Adrenal gland (tissue), 12 donors: Measurements from ENCODE around the gene SPAG16. TPM values are rescaled to one million over a fixed set of nuclear protein-coding genes. Genes with fewer than 3 reads are reported as not detected.

Experiments used
- DNase-seq, 7 donors: peaks; one replicate each; pipeline ENCODE4 v3.0.0-alpha.2; 2019 to 2020
- H3K27ac ChIP-seq, 5 donors: fragments of 200-600 bp; sonication (generic) in 4 of 5; 1 replicate in 3 of 5; 2 replicates in 2 of 5; pipeline versions ENCODE4 v1.5.1 to v1.8.0; 2016 to 2020; ENCODE audit warnings: mild to moderate bottlenecking in 1 of 5
- H3K27me3 ChIP-seq: fragments of 200-600 bp; 2 replicates; pipeline ENCODE4 v1.8.0; 2021
- H3K36me3 ChIP-seq, 2 donors: fragments of 200-600 bp; replicated peaks in 1 of 2; 1 replicate in 1 of 2; 2 replicates in 1 of 2; pipeline versions ENCODE4 v1.5.1 to v1.8.0; 2018 to 2022
- H3K4me1 ChIP-seq, 2 donors: fragments of 200-600 bp; replicated peaks in 1 of 2; 1 replicate in 1 of 2; 2 replicates in 1 of 2; pipeline versions ENCODE4 v1.5.1 to v1.8.0; 2018 to 2021
- H3K4me3 ChIP-seq, 4 donors: fragments of 200-600 bp; sonication (generic) in 3 of 4; one replicate each; pipeline ENCODE4 v1.5.1; 2016 to 2018
- H3K9me3 ChIP-seq, 3 donors: fragments of 200-600 bp; sonication (generic) in 1 of 3; replicated peaks in 1 of 3; 1 replicate in 2 of 3; 2 replicates in 1 of 3; pipeline versions ENCODE4 v1.5.1 to v1.8.0; 2016 to 2021
- POLR2A ChIP-seq, 2 donors: fragments of 450-650 bp; IDR thresholded peaks; one replicate each; pipeline ENCODE4 v1.6.1; 2017; ENCODE audit warnings: antibody characterized with exemption in 2 of 2, mild to moderate bottlenecking in 2 of 2, moderate library complexity in 1 of 2
- WGBS, 4 donors: extraction: QIAGEN DNeasy Blood & Tissue Kit in 2 of 4; methylation state at CpG; one replicate each; pipeline versions ENCODE4 v1.1.5 to v1.1.7; 2013 to 2017; 5-methylcytosine and 5-hydroxymethylcytosine counted together
- intact Hi-C, 2 donors: fragments of 100-400 bp; cut with DNase I; formaldehyde crosslinking; loops; one replicate each; pipeline versions ENCODE4 v1.14.1 to v1.15.0; 2022 to 2023
- polyA plus RNA-seq, 3 donors: library from polyadenylated mRNA; stranded (reverse); fragments of 200-250 nt in 2 of 3; fragments of 350-450 nt in 1 of 3; fragmentation: Illumina TruSeq in 1 of 3; extraction: RNeasy Lipid Tissue Mini Kit (QIAGEN cat#74804) in 1 of 3; gene quantifications; one replicate each; pipeline ENCODE4 v1.2.3, GENCODE V29; 2013 to 2014
- total RNA-seq, 9 donors: library from RNA; depleted of rRNA in 4 of 9; stranded (reverse); fragments of >200 nt in 4 of 9; fragments of 120-200 nt in 1 of 9; fragmentation: NEBNext Ultra II Directional in 1 of 9; extraction: Animal tissue kit (Norgen Biotek cat#: 25700) in 1 of 9; gene quantifications; one replicate each; pipeline versions ENCODE4 v1.1.0 to v1.2.4, GENCODE V29; 2013 to 2023
- TF ChIP-seq, protein P1 (sequence below), 6 experiments: fragments of 450-650 bp in 4 of 6; fragments of 200-600 bp in 2 of 6; sonication (generic) in 1 of 6; IDR thresholded peaks; 1 replicate in 5 of 6; 2 replicates in 1 of 6; pipeline versions ENCODE4 v1.5.1 to v1.8.0; 2016 to 2021; ENCODE audit warnings: antibody characterized with exemption in 6 of 6, mild to moderate bottlenecking in 2 of 6, moderate library complexity in 1 of 6
- donor health status: healthy with polysubstance abuse.
- donor health status: Bipolar disorder and iron deficiency.
- donor health status: DM: yes; HTN: yes; CAD: no.
- donor health status: DM: no; HTN: no; CAD: no.
- donor health status: DM: no; HTN: no; CAD: no.
- donor health status: DM: yes; HTN: yes; CAD: no.

The SPAG16 gene
- total and polyA plus RNA-seq, 12 donors, result 12.4 to 45.3 (median 21.8) TPM

DNA sequence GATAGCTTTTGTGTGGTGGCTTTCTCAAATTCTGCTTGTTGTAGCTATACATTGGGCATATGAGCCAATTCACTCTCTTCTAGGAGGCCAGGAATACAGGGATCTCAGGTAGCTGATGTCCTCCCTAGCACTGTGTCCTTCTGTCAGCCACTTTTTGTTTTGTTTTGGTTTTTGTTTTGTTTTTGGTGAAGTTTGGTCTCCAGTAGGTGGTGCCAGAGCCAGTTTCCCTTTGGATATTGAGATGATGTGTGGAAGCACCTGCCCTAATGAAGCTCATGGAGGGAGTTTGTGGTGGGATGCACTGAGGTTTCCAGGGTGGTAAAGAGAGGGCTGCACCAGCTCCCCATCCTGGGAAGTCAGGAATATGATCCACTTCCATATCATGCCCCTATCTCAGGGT is 1026.1 kb downstream of the SPAG16 start:
- Histone ChIP-seq H3K4me3 (no peak overlapping the region), H3K27ac (no peak overlapping the region), H3K9me3 (no peaks in the 10 kb centered on the region), H3K36me3 (no peaks in the 10 kb centered on the region), H3K27me3 (no peaks in the 10 kb centered on the region), H3K4me1 (no peaks in the 10 kb centered on the region)
- TF ChIP-seq POLR2A (IDR thresholded peaks at IDR 0.05), result no peak
- intact Hi-C loops, result no loop called here
- no peak for DNase-seq

DNA sequence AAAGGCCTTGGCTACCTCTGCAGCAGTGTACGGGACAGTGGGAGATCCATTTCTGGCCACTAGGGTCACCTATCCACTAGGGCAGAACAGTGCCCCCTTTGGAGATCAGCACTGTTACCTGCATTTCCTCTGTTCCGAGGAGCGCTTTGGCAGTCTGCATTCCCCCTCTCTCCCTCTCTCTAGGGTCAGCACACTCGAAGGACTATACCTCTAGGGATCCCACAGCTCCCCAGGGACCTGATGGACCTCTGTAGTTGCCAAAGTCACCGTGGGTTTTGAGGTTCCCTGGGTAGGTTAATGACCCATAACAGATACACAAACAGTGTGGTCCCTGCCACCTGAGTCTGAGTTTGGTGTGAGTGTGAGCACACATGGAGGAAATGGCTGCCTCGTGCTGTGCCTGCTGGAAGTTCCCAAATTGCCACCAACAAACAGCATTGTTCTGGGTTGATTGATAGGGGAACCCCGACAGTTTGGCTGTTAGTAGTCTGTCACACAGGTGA is 1026.8 kb downstream of the SPAG16 start:
- 63 to 76% (median 72%) methylated on average over 2 to 7 of the region's 7 CpGs for WGBS, 4 donors
- Histone ChIP-seq H3K9me3 (no peaks in the 10 kb centered on the region), H3K36me3 (no peaks in the 10 kb centered on the region), H3K27me3 (no peaks in the 10 kb centered on the region), H3K27ac (no peak overlapping the region), H3K4me1 (no peaks in the 10 kb centered on the region), H3K4me3 (no peak overlapping the region)
- TF ChIP-seq, protein P1, sequence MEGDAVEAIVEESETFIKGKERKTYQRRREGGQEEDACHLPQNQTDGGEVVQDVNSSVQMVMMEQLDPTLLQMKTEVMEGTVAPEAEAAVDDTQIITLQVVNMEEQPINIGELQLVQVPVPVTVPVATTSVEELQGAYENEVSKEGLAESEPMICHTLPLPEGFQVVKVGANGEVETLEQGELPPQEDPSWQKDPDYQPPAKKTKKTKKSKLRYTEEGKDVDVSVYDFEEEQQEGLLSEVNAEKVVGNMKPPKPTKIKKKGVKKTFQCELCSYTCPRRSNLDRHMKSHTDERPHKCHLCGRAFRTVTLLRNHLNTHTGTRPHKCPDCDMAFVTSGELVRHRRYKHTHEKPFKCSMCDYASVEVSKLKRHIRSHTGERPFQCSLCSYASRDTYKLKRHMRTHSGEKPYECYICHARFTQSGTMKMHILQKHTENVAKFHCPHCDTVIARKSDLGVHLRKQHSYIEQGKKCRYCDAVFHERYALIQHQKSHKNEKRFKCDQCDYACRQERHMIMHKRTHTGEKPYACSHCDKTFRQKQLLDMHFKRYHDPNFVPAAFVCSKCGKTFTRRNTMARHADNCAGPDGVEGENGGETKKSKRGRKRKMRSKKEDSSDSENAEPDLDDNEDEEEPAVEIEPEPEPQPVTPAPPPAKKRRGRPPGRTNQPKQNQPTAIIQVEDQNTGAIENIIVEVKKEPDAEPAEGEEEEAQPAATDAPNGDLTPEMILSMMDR (IDR thresholded peaks at IDR 0.05), result no peak
- no peak for TF ChIP-seq POLR2A (IDR thresholded peaks at IDR 0.05)
- intact Hi-C loops, result no loop called here
- no peak for DNase-seq

DNA sequence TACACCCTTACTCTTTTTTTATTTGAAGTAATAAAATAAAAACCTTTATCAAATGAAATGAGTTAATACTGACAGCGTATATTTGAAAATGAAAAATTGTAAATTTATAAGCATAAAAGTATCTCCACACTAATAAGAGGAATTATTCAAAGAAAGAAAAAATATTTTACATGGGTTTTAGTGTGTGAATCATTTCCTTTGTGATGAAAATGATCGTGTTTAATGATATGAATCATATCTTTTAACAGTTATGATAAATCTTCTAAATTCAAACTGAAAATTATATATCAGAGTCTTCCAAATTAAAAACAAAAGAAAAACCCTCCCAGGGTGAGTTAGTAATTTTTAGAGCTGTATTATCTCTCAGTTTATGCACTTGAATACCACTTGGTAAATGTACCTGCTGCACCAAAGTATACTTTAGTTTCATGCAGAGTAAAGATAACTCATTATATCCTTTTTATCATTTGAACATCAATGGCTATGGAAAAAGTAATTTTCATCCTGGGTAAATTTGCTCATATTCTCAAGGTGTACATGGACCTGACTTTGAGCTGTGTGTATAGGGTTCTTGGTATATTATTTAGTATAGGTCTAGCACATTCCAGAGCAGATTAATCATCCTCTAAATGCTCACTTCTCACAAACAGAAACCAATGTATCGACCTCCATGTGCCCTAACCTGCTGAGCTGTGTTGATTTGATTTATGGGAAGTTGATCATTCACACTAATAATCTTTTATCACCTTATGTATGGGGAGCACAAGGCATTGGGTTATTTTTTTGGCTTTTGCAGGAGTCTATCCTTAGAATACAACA is 1027.9 kb downstream of the SPAG16 start:
- H3K27me3 ChIP-seq, result no peaks in the 10 kb centered on the region
- H3K4me1 ChIP-seq, result no peaks in the 10 kb centered on the region
- WGBS, 4 donors, result 41 to 52% (median 49%) methylated on average over 3 of the region's 3 CpGs
- no peaks in the 10 kb centered on the region for H3K9me3 ChIP-seq
- intact Hi-C loops, result no loop called here
- no peak for TF ChIP-seq POLR2A (IDR thresholded peaks at IDR 0.05)
- TF ChIP-seq, protein P1 (IDR thresholded peaks at IDR 0.05), result no peak
- DNase-seq, result no peak
- no peaks in the 10 kb centered on the region for H3K36me3 ChIP-seq
- no peak overlapping the region for H3K4me3 ChIP-seq
- no peak overlapping the region for H3K27ac ChIP-seq

DNA sequence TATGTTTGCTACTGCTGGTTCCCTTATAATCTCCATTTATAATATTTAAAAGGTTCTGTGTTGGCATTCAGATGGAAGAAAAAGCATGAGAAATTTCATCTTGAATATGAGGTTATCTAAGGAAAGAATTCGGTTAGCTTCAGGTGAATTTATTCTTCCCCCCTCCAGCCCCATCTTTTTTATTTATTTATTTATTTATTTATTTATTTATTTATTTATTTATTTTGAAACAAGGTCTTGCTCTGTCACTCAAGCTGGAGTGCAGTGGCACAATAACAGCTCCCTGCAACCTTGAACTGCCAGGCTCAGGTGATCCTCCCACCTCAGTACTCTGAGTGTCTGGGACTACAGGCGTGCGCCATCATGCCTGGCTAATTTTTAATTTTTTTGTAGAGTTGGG is 1031.1 kb downstream of the SPAG16 start:
- TF ChIP-seq, protein P1 (IDR thresholded peaks at IDR 0.05), result no peak
- TF ChIP-seq POLR2A (IDR thresholded peaks at IDR 0.05), result no peak
- 75 to 97% (median 85%) methylated on average over 3 of the region's 3 CpGs for WGBS, 4 donors
- DNase-seq, result no peak
- no peaks in the 10 kb centered on the region for H3K36me3 ChIP-seq
- no peak overlapping the region for H3K27ac ChIP-seq
- H3K4me3 ChIP-seq, result no peak overlapping the region
- no peaks in the 10 kb centered on the region for H3K4me1 ChIP-seq
- H3K9me3 ChIP-seq, result no peaks in the 10 kb centered on the region
- intact Hi-C loops, result no loop called here
- H3K27me3 ChIP-seq, result no peaks in the 10 kb centered on the region

DNA sequence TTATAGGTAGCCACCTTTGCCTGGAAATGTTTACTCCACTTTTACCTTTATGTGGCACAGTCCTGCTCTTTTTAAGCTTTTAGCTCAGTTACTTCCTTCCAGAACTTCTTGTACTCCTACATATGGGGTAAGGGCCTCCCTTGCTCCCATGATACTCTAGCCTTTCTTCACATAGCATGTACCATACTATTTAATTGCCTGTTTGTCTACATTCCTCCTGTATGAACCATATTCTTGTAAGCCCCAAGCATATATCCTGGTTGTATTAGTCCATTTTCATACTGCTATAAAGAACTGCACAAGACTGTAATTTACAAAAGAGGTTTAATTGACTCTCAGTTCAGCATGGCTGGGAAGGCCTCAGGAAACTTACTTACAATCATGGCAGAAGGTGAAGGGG is 1035.9 kb downstream of the SPAG16 start:
- Histone ChIP-seq H3K36me3 (no peaks in the 10 kb centered on the region), H3K4me3 (no peak overlapping the region), H3K4me1 (no peaks in the 10 kb centered on the region), H3K9me3 (no peaks in the 10 kb centered on the region), H3K27ac (no peak overlapping the region), H3K27me3 (no peaks in the 10 kb centered on the region)
- TF ChIP-seq POLR2A (IDR thresholded peaks at IDR 0.05), result no peak
- TF ChIP-seq, protein P1 (IDR thresholded peaks at IDR 0.05), result no peak
- no peak for DNase-seq
- intact Hi-C loops, result no loop called here
